ENCODE data around the gene ILDR2. TPM values are rescaled to one million over a fixed set of nuclear protein-coding genes. Genes with fewer than 3 reads are reported as not detected.

Gene ILDR2
- total RNA-seq, 1 donor: 0.36 TPM

DNA sequence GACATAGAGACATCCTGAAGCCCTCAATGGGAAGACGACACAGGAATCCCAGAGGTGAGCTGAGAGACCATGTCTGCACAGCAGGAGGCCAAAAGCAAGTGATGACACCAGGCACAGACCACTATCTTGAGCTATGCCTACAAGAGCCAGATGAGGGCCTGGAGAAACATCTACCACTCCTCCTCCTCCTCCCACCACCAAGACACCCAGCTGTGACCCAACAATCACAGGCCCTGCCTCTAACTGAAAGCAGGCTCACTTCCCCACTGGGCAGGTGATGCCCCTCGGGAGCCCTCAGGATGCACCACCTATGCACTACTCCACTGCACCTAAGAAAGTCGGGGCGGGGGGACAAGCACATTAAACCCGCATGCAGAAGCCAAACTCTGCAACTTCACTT, 115.7 kb downstream of the ILDR2 start:
- H3K9me3 ChIP-seq (ENCODE audit: low read depth, low read length): no peaks in the 10 kb centered on the region
- no peak for DNase-seq (ENCODE audit: insufficient read length, low spot score, missing footprints)
- TF ChIP-seq CTCF (IDR thresholded peaks at IDR 0.05; ENCODE audit: extremely low read depth, low read depth, low read length): no peak

GRCh38 chr1:166858726-166859419, 116.5 kb downstream of the ILDR2 start:
- no peak overlapping the region for H3K4me2 ChIP-seq (ENCODE audit: insufficient read depth, low read length)
- no peaks in the 10 kb centered on the region for H3K27me3 ChIP-seq (ENCODE audit: insufficient read depth, low read length)
- TF ChIP-seq CTCF (IDR thresholded peaks at IDR 0.05; ENCODE audit: extremely low read depth, low read depth, low read length): no peak
- H3K4me1 ChIP-seq (ENCODE audit: insufficient read depth, low read length): no peaks in the 10 kb centered on the region
- H3K36me3 ChIP-seq (ENCODE audit: insufficient read depth, low read length): peaks cover 57% of the 10 kb centered on the region
- H2AFZ ChIP-seq (ENCODE audit: low read length): no peak overlapping the region
- no peaks in the 10 kb centered on the region for H3K9me3 ChIP-seq (ENCODE audit: low read depth, low read length)
- no peak for DNase-seq (ENCODE audit: insufficient read length, low spot score, missing footprints)
- no peak overlapping the region for H3K4me3 ChIP-seq (ENCODE audit: insufficient read depth, low read length)
- peaks cover 2% of the 10 kb centered on the region for H3K79me2 ChIP-seq (ENCODE audit: insufficient read depth, low read length)
- H4K20me1 ChIP-seq (ENCODE audit: insufficient read depth, low read length): peaks cover 8% of the 10 kb centered on the region
- H3K27ac ChIP-seq (ENCODE audit: low read depth, low read length): no peak overlapping the region

More for the DNA sequence above, 115.7 kb downstream of the ILDR2 start:
- Histone ChIP-seq H2AFZ (ENCODE audit: low read length) (no peak overlapping the region), H3K27me3 (ENCODE audit: insufficient read depth, low read length) (no peaks in the 10 kb centered on the region), H4K20me1 (ENCODE audit: insufficient read depth, low read length) (peaks cover 4% of the 10 kb centered on the region), H3K27ac (ENCODE audit: low read depth, low read length) (no peak overlapping the region), H3K4me2 (ENCODE audit: insufficient read depth, low read length) (no peak overlapping the region), H3K36me3 (ENCODE audit: insufficient read depth, low read length) (peaks cover 60% of the 10 kb centered on the region), H3K4me1 (ENCODE audit: insufficient read depth, low read length) (no peaks in the 10 kb centered on the region), H3K79me2 (ENCODE audit: insufficient read depth, low read length) (peaks cover 2% of the 10 kb centered on the region), H3K4me3 (ENCODE audit: insufficient read depth, low read length) (no peak overlapping the region)

Small RNAs within 50 kb of the gene (small RNA-seq; reads per million reads assigned to genes)
- 0.52 reads per million for gene RNA5SP65

Other genes starting within 250 kb of the ILDR2 start
- gene POGK, start 136.1 kb downstream of the ILDR2 start, total RNA-seq: 30.0 and 30.1 TPM in 2 replicates
- 10.6 and 11.6 TPM in 2 replicates for gene TADA1, start 99.3 kb downstream of the ILDR2 start, total RNA-seq
- gene MAEL, start 13.7 kb upstream of the ILDR2 start, total RNA-seq: not detected in 2 replicates
- not detected in 2 replicates for gene GPA33, start 114.8 kb upstream of the ILDR2 start, total RNA-seq
- gene STYXL2, start 118.5 kb upstream of the ILDR2 start, total RNA-seq: not detected in 2 replicates
- 11.6 and 13.6 TPM in 2 replicates for gene POU2F1, start 245.3 kb upstream of the ILDR2 start, total RNA-seq